GM23248 (cell line): ENCODE data around the gene SPRR2D. TPM values are rescaled to one million over a fixed set of nuclear protein-coding genes. Genes with fewer than 3 reads are reported as not detected.

Source experiments
- DNase-seq: peaks from one replicate; pipeline ENCODE4 v3.0.0-alpha.2; 2015
- H2AFZ ChIP-seq: fragments of 200-600 bp; sonication (generic); 2 replicates; pipeline ENCODE4 v1.6.1; 2016; ENCODE audit warnings: antibody characterized with exemption
- H3F3A ChIP-seq: fragments of 200-600 bp; sonication (generic); 2 replicates; pipeline ENCODE4 v1.6.1; 2016; ENCODE audit warnings: mild to moderate bottlenecking, antibody characterized with exemption, mixed run types; ENCODE audit not compliant: insufficient read depth
- H3K27ac ChIP-seq: fragments of 200-600 bp; sonication (generic); 2 replicates; pipeline ENCODE4 v1.5.1; 2016; ENCODE audit warnings: mild to moderate bottlenecking
- H3K27me3 ChIP-seq: fragments of 200-600 bp; sonication (generic); replicated peaks from 2 replicates; pipeline ENCODE4 v1.6.1; 2016; ENCODE audit warnings: mild to moderate bottlenecking; ENCODE audit not compliant: insufficient read depth
- H3K36me3 ChIP-seq: fragments of 200-600 bp; sonication (generic); 2 replicates; pipeline ENCODE4 v1.6.1; 2016; ENCODE audit warnings: low read depth, mild to moderate bottlenecking
- H3K4me1 ChIP-seq: fragments of 200-600 bp; sonication (generic); 2 replicates; pipeline ENCODE4 v1.6.1; 2016; ENCODE audit warnings: mild to moderate bottlenecking; ENCODE audit not compliant: insufficient read depth
- H3K4me2 ChIP-seq: fragments of 200-600 bp; sonication (generic); one replicate; pipeline ENCODE4 v1.6.1; 2016; ENCODE audit warnings: mild to moderate bottlenecking; ENCODE audit not compliant: unreplicated experiment
- H3K4me3 ChIP-seq: fragments of 200-600 bp; sonication (generic); 2 replicates; pipeline ENCODE4 v1.5.1; 2016; ENCODE audit warnings: mild to moderate bottlenecking
- H3K79me2 ChIP-seq: fragments of 200-600 bp; sonication (generic); 2 replicates; pipeline ENCODE4 v1.6.1; 2016; ENCODE audit warnings: mild to moderate bottlenecking; ENCODE audit not compliant: insufficient read depth
- H3K9ac ChIP-seq: fragments of 200-600 bp; sonication (generic); 2 replicates; pipeline ENCODE4 v1.6.1; 2016; ENCODE audit warnings: mild to moderate bottlenecking
- H3K9me2 ChIP-seq: fragments of 200-600 bp; sonication (generic); 2 replicates; pipeline ENCODE4 v1.6.1; 2016; ENCODE audit warnings: mixed run types, mild to moderate bottlenecking, moderate library complexity; ENCODE audit not compliant: insufficient read depth
- H3K9me3 ChIP-seq: fragments of 200-600 bp; sonication (generic); one replicate; pipeline ENCODE4 v1.6.1; 2017; ENCODE audit warnings: low read depth
- H4K20me1 ChIP-seq: fragments of 200-600 bp; sonication (generic); 2 replicates; pipeline ENCODE4 v1.6.0; 2016; ENCODE audit not compliant: insufficient read depth
- EZH2 ChIP-seq: fragments of 200-600 bp; sonication (generic); IDR thresholded peaks from 2 replicates; pipeline ENCODE4 v1.6.1; 2018; ENCODE audit warnings: antibody characterized with exemption, mild to moderate bottlenecking; ENCODE audit not compliant: insufficient read depth, poor library complexity, severe bottlenecking
- EZH2phosphoT487 ChIP-seq: fragments of 200-600 bp; sonication (generic); IDR thresholded peaks from 2 replicates; pipeline ENCODE4 v1.6.1; 2018; ENCODE audit warnings: antibody characterized with exemption, moderate library complexity, mild to moderate bottlenecking, low read depth; ENCODE audit not compliant: insufficient read depth
- WGBS, 2 experiments: methylation state at CpG; one replicate each; pipeline ENCODE4 v1.1.6; 2015 to 2017; ENCODE audit warnings: low lambda C conversion rate in 2 of 2, low coverage in 1 of 2; ENCODE audit errors: missing lambda C conversion rate in 2 of 2; 5-methylcytosine and 5-hydroxymethylcytosine counted together
- in situ Hi-C: fragments of 300-500 bp; cut with MboI; formaldehyde crosslinking; loops from 2 replicates; pipeline ENCODE4 v1.15.0; 2020
- polyA plus RNA-seq: library from polyadenylated mRNA; unstranded; fragments of >200 nt; fragmentation: Nextera tagmentation; extraction: Ambion mirVana; gene quantifications from 2 replicates; pipeline ENCODE4 v1.2.1, GENCODE V29; 2016
- total RNA-seq: library from RNA; depleted of rRNA; stranded (reverse); fragments of >200 nt; shearing (Covaris generic); gene quantifications from 2 replicates; pipeline ENCODE4 v1.2.3, GENCODE V29; 2014

The SPRR2D gene
- total and polyA plus RNA-seq, 2 experiments from 2014 or later, result not detected

DNA sequence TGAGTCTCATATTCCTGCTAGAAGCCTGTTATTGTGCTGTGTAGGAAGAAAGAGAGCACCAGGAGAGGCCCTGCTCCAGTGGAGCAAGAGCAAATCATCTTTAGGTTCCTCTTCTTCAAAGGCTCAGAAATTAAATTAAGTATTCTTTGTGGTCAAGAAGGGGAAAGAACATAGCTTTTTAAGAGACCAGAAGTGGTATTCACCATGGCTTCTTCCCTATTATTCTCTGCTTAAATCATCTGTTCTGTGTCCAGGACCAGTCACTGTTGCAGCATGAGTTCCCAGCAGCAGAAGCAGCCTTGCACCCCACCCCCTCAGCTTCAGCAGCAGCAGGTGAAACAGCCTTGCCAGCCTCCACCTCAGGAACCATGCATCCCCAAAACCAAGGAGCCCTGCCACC, 8.8 kb downstream of the SPRR2D start:
- 0 out of 2 replicates have a peak, but pooled peaks cover 4% of the 10 kb centered on the region for H3K27me3 ChIP-seq
- no peak overlapping the region for H3K27ac ChIP-seq
- no peaks in the 10 kb centered on the region for H3F3A ChIP-seq
- H3K9me3 ChIP-seq, result no peaks in the 10 kb centered on the region
- no peak overlapping the region for H3K4me2 ChIP-seq
- H3K4me3 ChIP-seq, result no peak overlapping the region
- no peak overlapping the region for H3K9ac ChIP-seq
- H2AFZ ChIP-seq, result no peak overlapping the region
- H3K9me2 ChIP-seq, result no peaks in the 10 kb centered on the region
- no peaks in the 10 kb centered on the region for H3K79me2 ChIP-seq
- no peak for DNase-seq
- in situ Hi-C loops, result no loop called here
- H3K36me3 ChIP-seq, result no peaks in the 10 kb centered on the region
- no peaks in the 10 kb centered on the region for H3K4me1 ChIP-seq
- TF ChIP-seq EZH2 (no peak), EZH2phosphoT487 (no peak)
- H4K20me1 ChIP-seq, result no peaks in the 10 kb centered on the region

DNA sequence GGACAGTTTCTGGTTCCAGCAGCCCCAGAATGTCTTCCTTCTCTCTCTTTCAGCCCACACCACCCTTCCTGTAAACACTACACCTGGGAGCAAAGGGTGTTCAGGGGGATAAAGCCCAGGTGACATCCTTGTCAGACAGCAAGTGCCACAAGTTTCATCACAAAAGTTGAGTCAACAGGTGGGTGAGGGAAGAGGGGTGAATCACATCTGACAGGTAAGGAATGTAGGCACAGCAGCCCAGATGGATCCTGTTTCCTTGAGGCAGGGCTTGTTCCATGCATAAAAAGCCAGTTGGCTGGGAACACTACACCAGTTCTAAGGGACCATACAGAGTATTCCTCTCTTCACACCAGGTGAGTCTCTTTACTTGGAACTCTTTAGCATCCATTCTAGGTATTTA, 10.0 kb downstream of the SPRR2D start, which contains the start of gene SPRR1B:
TSS of gene SPRR1B (plus strand) at position 309 of the 400 bp plus-strand sequence. CDS start 1,143 bp downstream, outside the sequence.
- no peak for DNase-seq
- H3K27me3 ChIP-seq, result 0 out of 2 replicates have a peak, but pooled peaks cover under 1% of the 10 kb centered on the region
- H3K9me3 ChIP-seq, result no peaks in the 10 kb centered on the region

DNA sequence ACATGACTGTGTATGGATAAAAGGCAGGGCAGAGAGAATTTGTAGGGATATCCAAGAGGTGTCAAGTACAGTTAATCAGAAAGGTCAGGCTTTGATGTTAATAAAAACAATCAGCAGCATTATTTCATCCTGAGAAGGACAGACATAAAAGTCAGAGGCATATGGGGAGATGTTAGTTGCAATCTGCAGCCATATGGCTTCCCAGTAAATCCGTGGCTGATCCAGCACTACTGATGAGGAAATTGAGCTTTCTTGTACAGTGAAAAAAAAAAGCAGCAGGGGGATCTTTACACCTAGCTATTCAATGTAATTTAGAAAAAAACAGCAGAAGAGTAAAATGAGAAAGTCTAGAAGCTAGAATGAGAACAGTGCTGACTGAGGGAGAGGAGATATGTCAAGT, 12.2 kb downstream of the SPRR2D start:
- Histone ChIP-seq H3F3A (no peaks in the 10 kb centered on the region), H3K4me3 (no peak overlapping the region), H3K36me3 (no peaks in the 10 kb centered on the region), H3K27ac (no peak overlapping the region), H3K27me3 (no peaks in the 10 kb centered on the region), H3K4me2 (no peak overlapping the region), H2AFZ (no peak overlapping the region), H3K9me2 (no peaks in the 10 kb centered on the region), H4K20me1 (no peaks in the 10 kb centered on the region), H3K4me1 (no peaks in the 10 kb centered on the region), H3K9me3 (no peaks in the 10 kb centered on the region), H3K9ac (no peak overlapping the region), H3K79me2 (no peaks in the 10 kb centered on the region)
- WGBS, 2 experiments, result 3 to 6% methylated on average over 1 of the region's 1 CpG
- TF ChIP-seq EZH2phosphoT487 (no peak), EZH2 (no peak)
- DNase-seq, result no peak
- in situ Hi-C loops, result no loop called here

More for the DNA sequence above, 10.0 kb downstream of the SPRR2D start, which contains the start of gene SPRR1B:
- Histone ChIP-seq H3K4me2 (no peak within 1 kb of the TSS), H3K27ac (no peak within 1 kb of the TSS), H3K9me2 (no peaks in the 10 kb centered on the region), H3F3A (no peaks in the 10 kb centered on the region), H3K4me3 (no peak within 1 kb of the TSS), H3K79me2 (no peaks in the 10 kb centered on the region), H2AFZ (no peak within 1 kb of the TSS), H3K4me1 (no peaks in the 10 kb centered on the region), H4K20me1 (no peaks in the 10 kb centered on the region), H3K9ac (no peak within 1 kb of the TSS), H3K36me3 (no peaks in the 10 kb centered on the region)
- TF ChIP-seq EZH2phosphoT487 (no peak), EZH2 (no peak)
- in situ Hi-C loops, result no loop called here

DNA sequence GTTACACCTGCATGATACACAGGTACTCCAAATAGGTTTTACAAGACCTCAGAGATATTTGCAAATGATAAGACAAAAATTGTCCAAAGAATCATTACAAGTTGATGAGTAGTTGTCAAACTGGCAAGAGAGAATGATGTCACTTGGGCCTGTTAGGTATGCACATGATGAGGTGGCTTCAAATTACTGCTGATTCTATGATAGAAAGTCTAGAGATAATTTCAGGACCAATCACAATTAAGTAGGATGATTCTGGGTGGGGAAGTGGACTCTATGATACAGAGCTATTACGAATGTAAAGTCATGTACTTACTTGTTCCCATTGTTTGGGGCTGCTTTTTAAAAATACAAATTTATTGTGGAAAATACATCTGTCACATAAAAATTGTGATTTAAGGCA, 15.1 kb downstream of the SPRR2D start:
- Histone ChIP-seq H3K27me3 (no peaks in the 10 kb centered on the region), H3K9me2 (no peaks in the 10 kb centered on the region), H3K9me3 (no peaks in the 10 kb centered on the region), H3K4me1 (no peaks in the 10 kb centered on the region), H3K4me2 (no peak overlapping the region), H2AFZ (no peak overlapping the region), H3K36me3 (no peaks in the 10 kb centered on the region), H4K20me1 (no peaks in the 10 kb centered on the region), H3K79me2 (no peaks in the 10 kb centered on the region), H3K9ac (no peak overlapping the region), H3F3A (no peaks in the 10 kb centered on the region), H3K4me3 (no peak overlapping the region), H3K27ac (no peak overlapping the region)
- in situ Hi-C loops, result no loop called here
- TF ChIP-seq EZH2 (no peak), EZH2phosphoT487 (no peak)
- DNase-seq, result no peak
- WGBS, 2 experiments, result 16 to 24% methylated on average over 1 of the region's 1 CpG

DNA sequence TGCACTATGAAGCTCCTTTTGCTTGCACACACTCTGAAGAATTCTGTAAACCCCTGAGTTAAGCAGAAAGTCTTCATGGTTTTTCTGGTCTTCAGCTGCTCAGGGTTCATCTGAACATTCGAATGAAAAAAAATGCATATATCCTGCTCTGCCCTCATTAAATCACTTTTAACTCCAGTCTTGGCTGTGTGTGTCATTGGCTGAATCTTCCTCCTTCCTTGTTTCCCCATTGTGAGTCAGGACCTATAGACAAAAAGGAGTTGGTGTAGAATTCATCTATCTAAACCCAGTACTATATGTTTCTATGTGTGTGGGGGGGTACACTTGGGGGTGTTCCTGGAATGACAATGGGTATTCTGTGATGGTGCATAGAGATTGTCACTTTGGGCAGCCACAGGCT, 16.5 kb downstream of the SPRR2D start:
- Histone ChIP-seq H3K9me3 (no peaks in the 10 kb centered on the region), H3K27me3 (no peaks in the 10 kb centered on the region), H3K4me3 (no peak overlapping the region), H2AFZ (no peak overlapping the region), H3K4me1 (no peaks in the 10 kb centered on the region), H3K36me3 (no peaks in the 10 kb centered on the region), H3K9ac (no peak overlapping the region), H3K9me2 (no peaks in the 10 kb centered on the region), H3K4me2 (no peak overlapping the region), H3K27ac (no peak overlapping the region), H3K79me2 (no peaks in the 10 kb centered on the region), H4K20me1 (no peaks in the 10 kb centered on the region), H3F3A (no peaks in the 10 kb centered on the region)
- in situ Hi-C loops, result no loop called here
- DNase-seq, result no peak
- 23 to 26% methylated on average over 1 of the region's 1 CpG for WGBS, 2 experiments
- no peak for TF ChIP-seq EZH2phosphoT487
- TF ChIP-seq EZH2, result no peak
